GM18867 (cell line): ENCODE measurements around the gene TFDP3.
A peak's percentile ranks its signal among the peaks of the same experiment; 100 is the strongest.

Source experiments
- ATAC-seq: cut with Tn5 transposase; IDR thresholded peaks from one replicate; pipeline ENCODE4 v1.9.1; 2021; ENCODE audit warnings: mild to moderate bottlenecking, moderate library complexity; ENCODE audit not compliant: unreplicated experiment

The TFDP3 gene

DNA sequence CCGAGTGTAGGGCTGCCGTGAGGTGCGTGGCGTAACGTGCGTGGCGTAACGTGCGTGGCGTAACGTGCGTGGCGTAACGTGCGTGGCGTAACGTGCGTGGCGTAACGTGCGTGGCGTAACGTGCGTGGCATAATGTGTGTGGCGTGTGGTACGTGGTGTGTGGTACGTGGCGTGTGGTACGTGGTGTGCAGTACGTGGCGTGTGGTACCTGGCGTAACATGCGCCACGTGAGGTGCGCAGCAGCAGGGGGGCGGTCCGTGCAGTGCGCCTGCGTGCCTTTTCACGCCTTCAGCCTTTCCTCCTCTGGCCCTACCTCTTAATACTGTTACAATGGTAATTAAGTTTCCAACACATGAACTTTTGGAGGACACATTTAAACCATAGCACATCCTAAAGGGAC, at the start of gene TFDP3:
Gene TFDP3 (minus strand): TSS at position 26 of the 400 bp plus-strand sequence. CDS start 95 bp downstream, outside the sequence.
- no peak for ATAC-seq

DNA sequence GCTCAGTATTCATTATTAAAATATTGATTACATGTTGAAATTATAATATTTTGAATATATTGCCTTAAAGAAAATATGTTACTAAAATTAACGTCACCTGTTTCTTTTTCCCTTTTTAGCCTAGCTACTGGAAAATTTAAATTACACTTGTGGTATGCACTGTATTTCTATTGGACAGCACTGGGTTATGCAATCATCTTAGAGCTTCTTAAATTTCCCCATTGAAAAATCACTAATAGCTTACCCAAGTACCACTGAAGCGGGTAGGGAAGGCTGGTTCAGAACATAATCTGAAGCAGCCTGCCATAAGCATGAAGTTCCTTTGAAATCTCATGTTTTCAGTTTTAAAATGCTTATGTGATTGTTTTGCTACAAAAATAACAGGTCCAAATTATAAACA, 49.5 kb upstream of the TFDP3 start:
- no peak for ATAC-seq

DNA sequence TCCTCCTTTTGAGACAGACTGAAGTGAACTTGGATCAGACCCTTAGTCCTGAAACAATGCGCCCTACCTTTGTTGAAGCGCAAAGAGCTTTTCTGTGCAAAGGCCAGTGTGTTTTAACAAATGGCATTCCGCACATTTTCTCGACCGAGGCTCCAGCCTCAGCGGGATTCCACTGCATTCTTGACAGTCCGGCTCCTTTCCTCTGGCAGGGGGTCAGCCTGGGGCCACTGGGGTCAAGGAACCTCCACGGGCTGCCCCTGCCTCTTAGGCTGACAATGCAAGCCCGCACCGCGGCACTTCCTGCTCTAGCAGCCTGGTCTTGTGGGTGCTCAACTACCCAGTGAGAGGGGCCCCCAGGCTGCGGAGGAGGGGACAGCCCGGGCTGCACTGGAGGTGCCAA, 47.2 kb upstream of the TFDP3 start:
- ATAC-seq: no peak

DNA sequence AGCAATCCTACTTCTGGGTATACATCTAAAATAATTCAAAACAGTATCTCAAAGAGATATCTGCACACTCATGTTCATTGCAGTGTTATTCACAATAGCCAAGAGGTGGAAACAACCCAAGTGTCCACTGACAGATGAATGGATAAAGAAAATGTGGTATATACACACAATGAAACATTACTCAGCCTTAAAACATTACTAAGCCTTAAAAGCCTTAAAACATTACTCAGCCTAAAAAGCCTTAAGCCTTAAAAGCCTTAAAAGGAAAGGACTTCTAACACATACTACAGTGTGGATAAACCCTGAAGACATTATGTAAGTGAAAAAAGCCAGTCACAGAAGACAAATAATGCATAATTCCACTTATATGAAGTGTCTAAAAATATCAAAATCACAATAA, 40.3 kb upstream of the TFDP3 start:
- no peak for ATAC-seq

- no peak for ATAC-seq
These were observed 36.5 kb upstream of the TFDP3 start for GRCh38 chrX:133254666-133255065.

DNA sequence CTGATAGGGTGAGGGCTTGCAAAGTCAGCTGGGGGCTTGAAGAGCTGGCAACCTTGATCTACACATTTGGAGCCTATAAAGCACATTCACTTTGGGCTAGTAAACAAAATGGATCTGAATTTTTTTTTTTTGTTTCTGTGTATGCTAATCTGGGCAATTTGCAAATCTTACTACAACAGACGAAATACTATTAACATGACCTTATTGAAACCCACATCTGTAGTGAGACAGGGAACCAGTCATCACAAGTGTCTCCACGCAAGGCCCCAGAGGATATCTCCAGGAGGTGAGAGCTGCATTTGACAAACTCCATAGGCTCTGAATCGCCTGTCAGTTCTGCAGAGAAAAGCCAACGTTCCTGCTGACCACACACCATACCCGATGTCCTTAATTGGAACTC, 33.0 kb upstream of the TFDP3 start:
- ATAC-seq: no peak

DNA sequence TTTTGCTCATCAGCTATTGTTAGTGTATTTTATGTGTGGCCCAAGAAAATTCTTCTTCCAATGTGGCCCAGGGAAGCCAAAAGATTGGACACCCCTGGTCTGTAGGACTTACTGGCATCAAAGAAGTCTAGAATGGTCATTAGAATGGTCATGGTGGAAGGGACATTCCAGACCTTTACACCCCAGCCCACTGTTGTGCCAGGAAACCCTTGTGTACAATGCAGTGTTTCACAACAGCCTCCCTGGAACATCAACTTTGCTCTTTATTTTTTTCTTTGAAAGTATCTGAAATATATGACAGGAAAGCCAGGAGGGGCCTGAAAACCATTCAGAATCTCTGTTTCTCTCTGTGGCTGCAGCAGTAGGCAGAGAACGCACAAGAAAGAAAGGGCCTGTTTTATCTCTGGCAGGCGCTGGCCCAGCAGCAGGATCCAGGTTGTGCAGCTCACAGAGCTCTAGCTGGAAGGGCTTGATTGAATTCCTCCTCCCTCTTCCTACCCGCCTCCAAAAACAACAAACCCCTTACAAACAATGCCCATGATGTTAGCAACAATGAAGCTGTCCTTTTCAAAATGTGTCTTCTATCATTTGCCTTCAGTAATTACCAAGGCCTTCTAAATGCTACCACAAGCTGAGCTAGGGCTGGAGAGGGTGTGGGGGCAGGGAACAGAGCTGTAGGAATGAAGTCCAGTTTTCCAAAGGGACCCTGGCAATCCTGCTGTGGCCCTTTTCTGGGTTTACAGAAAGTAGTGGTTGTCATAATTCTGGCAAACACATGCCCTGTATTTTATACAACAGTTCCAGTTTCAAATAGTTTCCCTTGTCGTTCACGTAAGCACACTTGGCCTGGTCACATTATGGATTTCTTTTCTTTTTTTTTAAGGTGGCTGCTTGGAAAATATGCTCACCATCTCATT, 32.3 kb upstream of the TFDP3 start:
- ATAC-seq: no peak

DNA sequence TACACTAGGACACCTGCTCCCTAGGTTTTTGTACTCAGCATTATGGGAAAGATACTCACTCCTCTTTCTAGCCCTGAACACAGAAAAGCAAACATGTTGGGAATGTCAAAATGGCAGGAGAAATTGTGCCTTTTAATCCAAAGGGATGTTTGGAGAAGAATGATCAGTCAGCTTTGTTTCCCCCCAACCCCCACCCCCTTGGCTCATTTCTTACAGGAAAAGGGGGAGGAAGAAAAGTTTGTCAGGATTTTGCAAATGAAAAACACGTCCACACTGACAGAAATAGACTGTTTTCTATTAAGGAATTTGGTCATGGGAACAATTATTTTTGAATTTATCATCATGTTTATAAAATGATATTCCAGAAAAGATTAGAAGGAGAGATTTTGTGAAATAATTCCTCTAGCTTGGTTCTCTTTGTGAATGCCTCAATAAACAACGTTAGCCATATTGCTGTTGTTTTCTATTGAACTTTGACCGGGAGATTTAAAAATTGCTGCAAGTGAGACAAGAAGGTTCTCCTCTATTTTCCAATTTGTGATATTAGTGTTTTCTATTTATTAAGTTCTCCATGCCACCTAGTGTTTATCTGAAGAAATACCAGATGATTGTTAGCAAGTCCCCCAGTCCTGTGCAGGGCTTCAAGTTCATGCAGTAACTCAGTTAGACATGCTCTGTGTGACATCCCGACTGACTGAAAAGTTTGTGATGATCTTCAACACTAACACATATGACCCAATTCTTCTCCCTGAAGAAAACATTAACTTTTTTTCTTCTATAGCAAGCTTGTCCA, 31.3 kb upstream of the TFDP3 start:
- no peak for ATAC-seq

DNA sequence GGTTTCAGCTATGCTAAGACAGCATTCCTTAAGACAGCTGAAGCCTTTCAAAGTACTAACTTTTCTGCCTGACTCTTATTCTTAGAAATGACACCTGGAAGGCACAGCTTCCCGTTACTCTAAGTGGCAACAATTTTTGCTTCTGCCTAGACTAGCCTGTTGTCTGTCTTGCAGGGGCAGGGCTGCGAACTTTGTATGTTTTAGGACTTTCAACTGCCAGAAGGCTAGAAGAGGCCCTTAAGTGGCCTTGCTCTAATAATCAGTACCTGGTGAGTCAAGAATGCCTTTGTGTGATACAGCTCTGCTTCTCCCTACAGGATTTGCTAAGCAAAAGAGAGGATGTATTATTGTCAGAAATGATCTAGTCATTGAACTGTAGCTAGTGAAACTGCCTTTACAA, 30.0 kb upstream of the TFDP3 start:
- no peak for ATAC-seq

- ATAC-seq: no peak
These were observed 28.8 kb upstream of the TFDP3 start for GRCh38 chrX:133246921-133247320.

DNA sequence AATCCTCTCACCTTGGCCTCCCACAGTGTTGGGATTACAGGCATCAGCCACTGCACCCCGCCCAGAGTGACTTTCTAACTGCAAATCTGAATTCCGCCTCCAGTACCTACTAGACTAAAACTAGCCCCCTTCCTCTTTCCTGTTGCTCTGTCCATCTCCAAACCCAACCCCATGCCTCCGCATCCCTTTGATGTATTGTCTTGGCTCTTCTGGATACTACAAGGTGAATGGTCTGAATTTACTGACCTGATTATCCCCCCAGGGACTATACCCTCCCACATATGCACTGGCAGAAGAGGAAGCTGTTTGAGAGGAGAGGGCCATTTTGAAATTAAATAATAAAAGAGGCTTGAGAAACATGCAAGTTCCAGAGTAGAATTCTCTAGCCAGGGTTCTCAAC, 17.7 kb upstream of the TFDP3 start:
- no peak for ATAC-seq

DNA sequence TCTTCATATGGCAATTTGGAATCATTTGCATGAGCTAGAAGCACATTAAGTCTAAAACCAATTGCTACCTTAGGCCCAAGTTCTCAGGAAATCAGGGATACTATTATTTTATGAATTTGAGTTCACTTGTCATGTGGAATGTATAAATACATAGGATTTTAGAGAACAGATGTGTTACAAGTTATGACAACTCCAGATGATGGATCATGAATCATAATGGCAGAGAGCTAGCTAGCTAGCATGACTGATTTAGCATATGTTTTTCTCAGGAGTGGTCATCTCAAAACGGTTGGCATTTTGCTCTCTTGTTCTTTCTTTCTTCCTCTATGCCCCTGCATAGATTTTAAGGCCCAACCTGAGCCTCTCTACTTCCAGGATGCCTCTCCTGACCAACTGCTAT, 14.2 kb upstream of the TFDP3 start:
- ATAC-seq: no peak

GRCh38 chrX:133229361-133229760, 11.2 kb upstream of the TFDP3 start:
- no peak for ATAC-seq

GRCh38 chrX:133215747-133216146, 2.4 kb downstream of the TFDP3 start:
- no peak for ATAC-seq

GRCh38 chrX:133215017-133215416, 3.1 kb downstream of the TFDP3 start:
- ATAC-seq: peak; percentile 96

- no peak for ATAC-seq
These were observed 3.9 kb downstream of the TFDP3 start for GRCh38 chrX:133214301-133214700.

DNA sequence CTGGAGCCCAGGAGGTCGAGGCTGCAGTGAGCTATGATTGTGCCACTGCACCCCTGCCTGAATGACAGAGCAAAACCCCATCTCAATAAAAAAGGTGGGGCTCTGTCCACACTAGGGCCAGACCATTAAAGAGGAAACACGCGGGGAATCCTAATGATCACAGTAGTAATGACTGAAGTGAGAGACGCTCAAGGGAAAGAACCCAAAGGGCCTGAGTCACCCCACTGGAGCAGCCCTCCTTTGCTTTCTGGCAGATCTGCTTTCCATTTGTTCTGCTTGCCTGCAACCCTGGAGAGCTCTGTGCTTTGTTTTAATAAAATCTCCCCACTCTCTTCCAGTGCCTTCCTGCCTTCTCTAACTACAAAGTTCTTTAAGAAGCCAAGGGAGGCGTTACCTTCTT, 5.0 kb downstream of the TFDP3 start:
- no peak for ATAC-seq

GRCh38 chrX:133207751-133208150, 10.4 kb downstream of the TFDP3 start:
- no peak for ATAC-seq

DNA sequence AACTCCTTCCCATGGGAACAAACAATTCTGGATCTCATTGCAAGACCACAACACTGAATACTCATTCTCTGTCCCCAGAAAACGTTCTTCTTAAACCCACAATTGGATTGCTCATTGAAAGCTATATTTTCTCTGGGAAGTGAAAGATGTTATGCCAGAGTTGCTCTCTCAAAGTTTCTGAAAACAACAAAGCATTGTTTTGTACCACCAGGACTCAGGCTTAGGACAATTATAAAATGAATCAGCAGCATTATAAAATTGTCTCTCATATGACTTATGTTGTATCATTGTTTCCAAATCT, 26.5 kb downstream of the TFDP3 start:
- ATAC-seq: no peak

DNA sequence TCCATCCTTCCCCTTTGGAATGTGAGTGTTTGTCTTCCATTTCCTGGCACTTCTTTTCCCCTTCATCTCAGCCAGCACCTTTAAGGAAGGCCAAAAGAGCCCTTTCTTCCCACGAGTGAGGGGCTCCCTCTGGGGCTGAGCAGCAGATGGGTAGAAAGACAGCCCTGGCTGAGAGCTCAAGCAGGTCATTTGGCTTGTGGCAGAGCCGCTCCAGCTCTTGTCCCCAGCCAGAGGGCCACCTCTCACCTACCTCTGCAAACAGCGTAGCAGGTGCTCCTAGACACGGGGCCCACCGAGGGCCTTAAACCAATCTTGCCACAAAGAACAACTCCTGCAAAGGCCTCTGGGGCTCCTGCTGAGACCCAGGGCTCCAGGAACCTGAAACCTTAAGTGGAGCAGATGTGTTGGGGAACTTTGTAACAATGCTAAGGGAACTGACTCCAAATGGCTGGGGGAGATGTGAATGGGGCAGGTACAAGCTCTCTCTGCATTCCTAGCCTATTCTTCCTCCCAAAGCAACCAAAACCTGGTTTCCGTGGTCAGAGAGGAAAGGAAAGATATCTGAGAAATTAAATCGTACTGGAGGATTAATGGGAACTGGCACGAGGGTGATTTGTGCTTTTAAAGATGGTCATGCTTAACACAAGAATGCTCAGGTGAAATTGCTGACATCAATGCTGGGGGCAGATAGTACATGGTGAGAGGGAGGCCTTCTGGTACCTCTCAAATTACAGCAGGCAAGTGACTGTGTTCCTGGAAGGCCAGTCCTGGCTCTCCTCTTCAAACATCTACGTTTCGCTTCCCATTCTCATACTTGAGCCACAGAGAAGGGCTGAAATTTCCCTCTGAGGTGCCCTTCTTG, 27.0 kb downstream of the TFDP3 start:
- ATAC-seq: no peak

DNA sequence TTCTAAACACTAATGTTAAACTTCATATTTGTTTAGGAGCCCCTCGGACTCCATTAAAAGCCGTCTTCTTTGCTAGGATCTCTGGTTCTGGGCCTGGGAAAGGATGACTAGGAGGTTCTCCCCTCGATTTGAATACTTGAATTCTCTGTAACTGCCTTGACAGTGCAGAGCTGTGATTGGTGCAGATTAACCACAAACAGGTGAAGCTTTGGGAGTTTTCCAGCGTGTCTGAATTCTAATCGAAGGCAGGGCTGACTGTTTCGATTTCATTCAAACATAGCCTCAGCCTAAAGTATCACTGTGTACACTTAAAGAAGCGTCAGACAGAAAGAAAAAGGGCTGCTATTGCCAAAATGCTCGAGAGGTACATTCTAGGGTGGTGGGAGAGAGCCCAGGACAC, 29.0 kb downstream of the TFDP3 start:
- no peak for ATAC-seq
